Measurements from ENCODE around the gene SH3RF1. TPM values are rescaled to one million over a fixed set of nuclear protein-coding genes. Genes with fewer than 3 reads are reported as not detected.
"Not testable (repeated sequence)": the region's sequence is repeated elsewhere in the genome, so short reads cannot be mapped to it uniquely, and the experiment has no call there.

Gene SH3RF1
- total RNA-seq, 1 donor from 2014 or later: 0.16 TPM

DNA sequence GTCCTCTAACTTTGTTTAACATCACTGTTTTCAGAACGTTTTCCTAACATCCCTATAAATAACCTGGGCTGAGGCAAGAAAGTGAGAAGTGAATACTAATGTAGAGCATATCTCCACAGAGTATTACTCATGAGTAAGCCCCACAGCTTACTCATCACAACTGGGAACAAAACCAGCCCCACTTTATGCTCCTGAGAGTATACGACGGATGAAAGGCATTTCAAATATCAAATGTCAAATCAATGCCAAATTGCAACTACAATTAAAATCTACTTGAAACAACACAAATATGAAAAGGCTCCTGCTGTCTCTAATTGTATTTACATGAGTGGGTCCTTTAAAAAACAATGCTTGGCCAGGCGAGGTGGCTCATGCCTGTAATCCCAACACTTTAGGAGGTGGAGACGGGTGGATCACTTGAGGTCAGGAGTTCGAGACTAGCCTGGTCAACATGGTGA is 41.2 kb downstream of the SH3RF1 start:
- intact Hi-C loops (cut with micrococcal nuclease): no loop called here

- intact Hi-C loops (cut with micrococcal nuclease): no loop called here
Measured at GRCh38 chr4:169228076-169228475, 42.7 kb downstream of the SH3RF1 start.

DNA sequence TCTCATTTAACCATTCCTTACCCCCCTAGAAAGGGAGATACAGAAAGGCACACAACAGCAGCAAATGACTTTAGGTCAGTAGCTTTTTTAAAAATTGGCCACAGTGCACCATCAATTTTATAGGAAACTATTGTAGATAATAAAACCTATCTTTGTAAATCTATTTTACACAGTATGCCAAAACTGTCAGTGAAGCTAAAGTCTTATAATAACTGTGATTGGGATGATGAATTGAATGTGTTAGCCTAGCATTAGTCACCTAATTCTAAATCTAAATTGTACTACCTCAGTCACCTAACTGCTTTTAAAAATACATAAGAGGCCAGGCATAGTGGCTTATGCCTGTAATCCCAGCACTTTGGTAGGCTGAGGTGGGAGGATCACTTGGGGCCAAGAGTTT is 44.2 kb downstream of the SH3RF1 start:
- intact Hi-C loops (cut with micrococcal nuclease): no loop called here

DNA sequence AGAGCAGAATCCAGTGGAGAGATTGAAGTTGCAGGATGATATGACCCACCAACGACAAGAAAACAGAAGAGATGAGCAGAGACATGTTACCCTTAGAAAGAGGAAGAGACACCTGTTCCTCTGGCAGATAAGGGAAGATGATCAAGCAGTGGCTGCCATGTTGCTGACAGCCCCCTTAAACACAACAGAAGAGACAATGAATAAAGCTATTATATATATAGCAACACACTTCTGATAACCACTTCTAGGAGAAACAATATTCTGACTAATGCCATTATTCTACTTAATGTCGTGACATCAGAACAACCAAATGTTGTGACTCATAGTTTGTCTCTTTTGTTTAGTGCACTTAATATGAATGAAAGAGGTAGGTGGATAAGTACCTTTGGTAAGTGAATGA is 44.9 kb downstream of the SH3RF1 start:
- intact Hi-C loops (cut with micrococcal nuclease): no loop called here

GRCh38 chr4:169225058-169225751 is 45.6 kb downstream of the SH3RF1 start:
- intact Hi-C loops (cut with micrococcal nuclease): no loop called here

DNA sequence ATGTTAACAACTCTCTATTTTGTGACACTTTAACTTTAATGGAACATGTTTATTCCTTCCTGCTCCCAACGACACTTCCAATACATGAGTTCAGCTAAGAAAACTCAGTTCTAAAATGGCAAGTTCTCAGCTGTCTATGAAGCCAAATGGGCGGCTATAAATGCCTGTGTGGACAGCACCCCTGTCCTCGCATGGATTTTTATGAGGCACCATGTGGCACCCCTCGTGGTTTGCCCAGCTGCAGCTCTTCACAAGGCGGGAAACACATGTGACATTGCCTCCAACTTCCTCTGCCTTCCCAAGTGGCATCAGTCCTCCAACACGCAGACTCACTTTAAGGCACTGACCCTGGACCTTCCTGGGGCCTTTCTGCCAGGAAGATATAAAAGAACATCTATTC is 48.0 kb downstream of the SH3RF1 start:
- intact Hi-C loops (cut with micrococcal nuclease): no loop called here

- intact Hi-C loops (cut with micrococcal nuclease): no loop called here
Measured at GRCh38 chr4:169221662-169222061, 49.1 kb downstream of the SH3RF1 start.

DNA sequence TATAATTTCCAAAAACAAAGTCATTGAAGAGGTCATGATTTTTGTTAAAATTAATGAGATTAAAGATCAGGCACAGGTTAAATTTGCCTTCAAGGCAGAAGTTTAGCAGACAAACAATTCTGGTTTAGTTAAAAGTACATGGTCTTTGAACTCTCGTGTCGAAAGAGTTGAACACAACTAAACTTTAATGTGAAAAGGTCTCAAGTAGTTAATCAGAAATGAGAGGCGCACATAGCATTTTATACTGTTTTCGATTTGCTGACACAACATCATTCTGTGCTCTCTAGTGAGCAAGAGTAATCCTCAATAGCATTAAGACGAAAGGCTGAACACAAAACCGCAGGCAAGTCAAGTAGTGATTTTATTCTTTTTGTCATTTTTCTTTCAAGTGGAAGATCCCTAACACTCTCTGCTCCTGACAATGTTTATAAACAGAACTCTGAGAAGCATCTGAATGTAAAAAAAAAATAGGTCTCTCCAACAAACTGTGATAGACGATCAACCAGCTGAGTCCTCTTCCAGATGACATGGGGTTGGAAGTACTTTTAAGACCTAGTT is 49.8 kb downstream of the SH3RF1 start:
- intact Hi-C loops (cut with micrococcal nuclease): no loop called here

DNA sequence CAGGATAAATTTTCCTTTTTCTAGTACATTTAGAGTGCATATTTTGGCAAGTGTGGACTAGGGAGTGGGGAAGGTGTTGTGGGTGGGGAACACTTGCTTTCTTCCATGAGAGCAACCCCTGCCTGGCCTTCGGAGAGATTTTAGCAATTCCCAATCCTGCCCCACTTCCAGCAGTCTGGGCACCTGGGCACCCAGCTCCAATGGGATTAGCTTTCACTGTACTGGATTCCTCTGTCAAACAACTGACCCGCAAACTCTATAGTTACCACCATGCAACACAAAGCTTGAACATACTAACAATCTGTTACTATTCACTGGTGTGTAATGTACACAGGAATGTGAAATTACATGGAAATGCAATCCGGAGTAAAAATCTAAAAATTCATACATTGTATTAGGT is 50.3 kb downstream of the SH3RF1 start:
- intact Hi-C loops (cut with micrococcal nuclease): no loop called here

- intact Hi-C loops (cut with micrococcal nuclease): no loop called here
Measured at GRCh38 chr4:169219440-169219839, 51.3 kb downstream of the SH3RF1 start.

- intact Hi-C loops (cut with micrococcal nuclease): no loop called here
Measured at GRCh38 chr4:169215656-169216055, 55.1 kb downstream of the SH3RF1 start.

DNA sequence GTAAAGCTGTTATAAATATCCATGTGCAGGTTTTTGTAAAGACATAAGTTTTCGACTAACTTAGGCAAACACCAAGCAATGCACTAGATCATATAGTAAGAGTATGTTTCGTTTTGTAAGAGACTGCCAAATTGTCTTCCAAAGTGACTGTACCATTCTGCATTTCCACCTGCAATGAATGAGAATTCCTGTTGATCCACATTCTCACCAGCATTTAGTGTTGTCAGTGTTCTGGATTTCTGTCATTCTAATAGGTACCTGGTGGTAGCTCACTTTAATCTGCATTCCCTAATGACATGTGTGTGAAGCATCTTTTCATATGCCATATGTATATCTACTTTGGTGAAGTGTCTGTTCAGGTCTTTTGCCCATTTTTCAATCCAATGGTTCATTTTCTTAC is 57.8 kb downstream of the SH3RF1 start:
- intact Hi-C loops (cut with micrococcal nuclease): no loop called here

- intact Hi-C loops (cut with micrococcal nuclease): no loop called here
Measured at GRCh38 chr4:169210504-169211118, 60.1 kb downstream of the SH3RF1 start.

GRCh38 chr4:169209388-169209883 is 61.3 kb downstream of the SH3RF1 start:
- intact Hi-C loops (cut with micrococcal nuclease): no loop called here

GRCh38 chr4:169208516-169208915 is 62.2 kb downstream of the SH3RF1 start:
- intact Hi-C loops (cut with micrococcal nuclease): no loop called here

GRCh38 chr4:169208090-169208455 is 62.7 kb downstream of the SH3RF1 start:
- intact Hi-C loops (cut with micrococcal nuclease): no loop called here

DNA sequence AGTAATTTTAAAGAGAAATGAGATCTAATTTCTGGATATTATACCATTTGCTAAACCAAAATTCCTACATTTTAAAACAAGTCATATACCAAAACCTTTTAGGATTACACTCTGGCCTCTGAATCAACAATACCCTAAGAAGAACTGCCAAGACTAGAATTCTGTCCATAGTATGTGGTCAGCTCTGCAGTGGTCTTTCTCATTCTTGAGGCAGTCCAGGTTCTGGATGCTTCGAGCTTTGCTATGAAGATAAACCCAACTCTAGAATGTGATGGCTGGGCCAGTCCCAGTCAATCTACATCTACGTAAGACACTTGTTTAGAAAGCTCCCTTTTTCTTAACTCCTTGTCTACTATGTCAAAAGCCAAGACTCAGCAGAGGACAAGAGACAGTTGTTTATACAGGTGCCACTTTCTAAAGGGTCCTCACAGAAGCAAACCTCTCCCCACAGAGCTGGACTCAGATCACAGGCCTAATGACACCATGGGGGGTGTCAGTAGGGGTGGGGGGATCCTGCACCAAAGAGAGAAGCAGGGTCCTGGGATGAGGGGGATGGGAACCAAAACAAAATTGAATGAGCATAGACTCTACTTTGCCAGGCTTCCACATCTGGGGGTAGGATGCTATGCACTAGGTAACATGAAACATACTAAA is 63.2 kb downstream of the SH3RF1 start:
- intact Hi-C loops (cut with micrococcal nuclease): no loop called here

- intact Hi-C loops (cut with micrococcal nuclease): no loop called here
Measured at GRCh38 chr4:169205744-169206080, 65.0 kb downstream of the SH3RF1 start.

DNA sequence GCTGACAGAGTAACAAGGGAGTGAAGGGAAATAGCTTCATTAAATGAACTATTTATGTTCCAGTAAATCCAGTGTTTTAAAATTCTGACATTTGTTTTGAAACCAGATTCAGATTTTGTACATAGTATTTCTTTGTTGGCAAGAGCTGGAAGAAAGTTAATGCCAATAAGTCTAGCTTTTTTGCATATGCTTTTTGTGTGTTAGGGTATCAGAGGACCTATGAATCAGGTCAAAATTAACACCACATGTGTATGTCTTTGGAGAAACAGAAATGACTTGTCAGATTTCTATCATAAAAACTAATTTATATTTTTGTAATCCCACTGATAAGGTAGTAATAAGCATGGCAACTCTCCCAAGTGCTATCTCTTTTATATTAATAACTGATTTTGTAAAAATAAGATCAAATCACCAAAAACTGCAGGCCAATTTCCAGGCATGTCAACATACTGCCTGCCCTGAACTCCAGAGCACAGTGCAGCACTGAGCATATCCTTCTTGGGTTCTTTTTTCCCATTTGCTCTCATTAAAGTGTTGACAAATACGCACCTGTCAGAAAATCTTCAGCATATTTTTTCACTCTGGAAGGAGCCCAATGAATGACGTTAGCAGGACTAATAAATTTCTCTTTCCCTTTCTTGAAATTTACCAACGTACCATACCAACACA is 65.5 kb downstream of the SH3RF1 start:
- intact Hi-C loops (cut with micrococcal nuclease): no loop called here

GRCh38 chr4:169203891-169204290 is 66.9 kb downstream of the SH3RF1 start:
- intact Hi-C loops (cut with micrococcal nuclease): no loop called here

- intact Hi-C loops (cut with micrococcal nuclease): not testable (repeated sequence)
Measured at GRCh38 chr4:169203278-169203677, 67.5 kb downstream of the SH3RF1 start.

DNA sequence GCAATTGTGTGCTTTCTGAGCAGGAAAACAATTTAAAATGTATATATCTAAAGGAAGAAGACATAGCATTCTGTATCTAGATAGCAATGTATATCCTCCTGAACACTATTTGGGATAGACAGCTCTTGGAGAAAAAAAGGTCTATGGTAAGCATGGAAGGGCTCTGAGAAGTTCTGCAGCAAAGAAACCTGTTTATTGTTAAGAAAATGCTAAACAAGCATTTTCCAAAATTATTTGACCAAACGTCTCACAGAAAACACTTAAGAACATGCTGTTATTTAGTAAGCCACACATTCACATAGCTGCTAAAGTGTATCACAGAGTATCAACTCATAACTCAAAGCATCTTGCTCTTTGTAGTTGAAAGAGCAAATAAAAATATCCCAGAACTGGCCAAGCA is 67.9 kb downstream of the SH3RF1 start:
- intact Hi-C loops (cut with micrococcal nuclease): no loop called here
